Breast epithelium (tissue), 4 donors: ENCODE results near the gene LRP2. TPM values are rescaled to one million over a fixed set of nuclear protein-coding genes. Genes with fewer than 3 reads are reported as not detected.

Experiments
- DNase-seq, 2 donors: peaks; one replicate each; pipeline ENCODE4 v3.0.0-alpha.2; 2019; ENCODE audit warnings: low spot score in 2 of 2
- H3K27ac ChIP-seq, 2 donors: fragments of 200-600 bp; sonication (generic) in 1 of 2; one replicate each; pipeline ENCODE4 v1.5.1; 2016 to 2019; ENCODE audit warnings: mild to moderate bottlenecking in 1 of 2
- H3K27me3 ChIP-seq, 2 donors: fragments of 200-600 bp; sonication (generic) in 1 of 2; one replicate each; pipeline versions ENCODE4 v1.5.1 to v1.6.0; 2017 to 2019; ENCODE audit warnings: control low read depth in 1 of 2, mild to moderate bottlenecking in 1 of 2
- H3K36me3 ChIP-seq: fragments of 200-600 bp; one replicate; pipeline ENCODE4 v1.5.1; 2019
- H3K4me1 ChIP-seq, 2 donors: fragments of 200-600 bp; sonication (generic); one replicate each; pipeline ENCODE4 v1.5.1; 2016 to 2019; ENCODE audit warnings: control low read depth in 1 of 2
- H3K4me3 ChIP-seq, 3 donors: fragments of 200-600 bp; sonication (generic); 1 replicate in 2 of 3; 2 replicates in 1 of 3; pipeline ENCODE4 v1.5.1; 2016 to 2019; ENCODE audit warnings: mild to moderate bottlenecking in 3 of 3, moderate library complexity in 2 of 3
- H3K9me3 ChIP-seq, 2 donors: fragments of 200-600 bp; sonication (generic) in 1 of 2; one replicate each; pipeline ENCODE4 v1.5.1; 2016 to 2019; ENCODE audit warnings: control low read depth in 1 of 2
- POLR2A ChIP-seq: fragments of 450-650 bp; IDR thresholded peaks from one replicate; pipeline ENCODE4 v1.6.1; 2016; ENCODE audit warnings: antibody characterized with exemption, mild to moderate bottlenecking, moderate library complexity
- POLR2AphosphoS5 ChIP-seq, 3 donors: sonication (generic); formaldehyde crosslinking; IDR thresholded peaks; one replicate each; pipeline ENCODE4 v1.6.1; 2017; ENCODE audit warnings: antibody characterized with exemption in 3 of 3
- intact Hi-C: fragments of 100-400 bp; cut with DNase I; formaldehyde crosslinking; loops from one replicate; pipeline ENCODE4 v1.15.1; 2023; ENCODE audit warnings: low total_unique reads
- total RNA-seq, 3 donors: library from RNA; depleted of rRNA; stranded (reverse); fragments of >200 nt; gene quantifications; one replicate each; pipeline ENCODE4 v1.1.0, GENCODE V29; 2016
- TF ChIP-seq, protein P1 (sequence below), 3 donors: fragments of 450-650 bp; IDR thresholded peaks; one replicate each; pipeline ENCODE4 v1.5.1; 2016 to 2017; ENCODE audit warnings: antibody characterized with exemption in 3 of 3, mild to moderate bottlenecking in 3 of 3, moderate library complexity in 3 of 3

The LRP2 gene
- total RNA-seq, 3 donors from 2014 or later = under 0.01 to 60.4 (median 19.7) TPM

DNA sequence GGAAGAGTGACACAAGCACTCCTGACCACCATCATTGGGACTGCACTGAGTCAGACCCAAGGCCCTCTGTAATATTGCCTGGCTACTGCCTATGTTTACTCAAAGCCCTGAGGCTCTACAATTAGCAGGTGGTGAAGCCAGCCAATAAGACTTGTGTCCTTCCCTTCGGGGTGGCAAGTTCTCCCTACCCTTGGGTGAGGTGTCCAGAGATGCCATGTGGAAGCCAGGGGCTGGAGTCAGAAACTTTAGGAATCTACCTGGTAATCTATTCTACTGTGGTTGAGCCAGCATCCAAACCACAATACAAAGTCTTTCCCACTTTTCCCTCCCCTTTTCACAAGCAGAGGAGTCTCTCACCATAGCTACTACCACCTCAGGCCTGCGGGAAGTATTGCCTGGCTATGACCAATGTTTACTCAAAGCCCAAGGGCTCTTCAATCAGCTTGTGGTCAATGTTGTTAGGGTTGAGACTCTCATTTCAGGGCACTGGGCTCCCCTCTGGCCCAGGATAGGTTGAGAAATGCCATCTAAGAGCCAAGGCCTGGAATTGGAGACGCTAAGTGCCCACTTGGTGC, 275.4 kb downstream of the LRP2 start:
- H3K27ac ChIP-seq = peak overlapping the region in 1 of 2 donors; percentile 12
- intact Hi-C loops = no loop called here
- no peak overlapping the region for H3K4me3 ChIP-seq
- TF ChIP-seq POLR2AphosphoS5 (IDR thresholded peaks at IDR 0.05) = no peak
- TF ChIP-seq, protein P1, sequence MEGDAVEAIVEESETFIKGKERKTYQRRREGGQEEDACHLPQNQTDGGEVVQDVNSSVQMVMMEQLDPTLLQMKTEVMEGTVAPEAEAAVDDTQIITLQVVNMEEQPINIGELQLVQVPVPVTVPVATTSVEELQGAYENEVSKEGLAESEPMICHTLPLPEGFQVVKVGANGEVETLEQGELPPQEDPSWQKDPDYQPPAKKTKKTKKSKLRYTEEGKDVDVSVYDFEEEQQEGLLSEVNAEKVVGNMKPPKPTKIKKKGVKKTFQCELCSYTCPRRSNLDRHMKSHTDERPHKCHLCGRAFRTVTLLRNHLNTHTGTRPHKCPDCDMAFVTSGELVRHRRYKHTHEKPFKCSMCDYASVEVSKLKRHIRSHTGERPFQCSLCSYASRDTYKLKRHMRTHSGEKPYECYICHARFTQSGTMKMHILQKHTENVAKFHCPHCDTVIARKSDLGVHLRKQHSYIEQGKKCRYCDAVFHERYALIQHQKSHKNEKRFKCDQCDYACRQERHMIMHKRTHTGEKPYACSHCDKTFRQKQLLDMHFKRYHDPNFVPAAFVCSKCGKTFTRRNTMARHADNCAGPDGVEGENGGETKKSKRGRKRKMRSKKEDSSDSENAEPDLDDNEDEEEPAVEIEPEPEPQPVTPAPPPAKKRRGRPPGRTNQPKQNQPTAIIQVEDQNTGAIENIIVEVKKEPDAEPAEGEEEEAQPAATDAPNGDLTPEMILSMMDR (IDR thresholded peaks at IDR 0.05) = no peak
- TF ChIP-seq POLR2A = no peak
- no peaks in the 10 kb centered on the region for H3K36me3 ChIP-seq
- DNase-seq = no peak
- H3K9me3 ChIP-seq = no peaks in the 10 kb centered on the region
- H3K4me1 ChIP-seq = peaks cover 0 to 2% of the 10 kb centered on the region in 2 donors
- no peaks in the 10 kb centered on the region for H3K27me3 ChIP-seq

DNA sequence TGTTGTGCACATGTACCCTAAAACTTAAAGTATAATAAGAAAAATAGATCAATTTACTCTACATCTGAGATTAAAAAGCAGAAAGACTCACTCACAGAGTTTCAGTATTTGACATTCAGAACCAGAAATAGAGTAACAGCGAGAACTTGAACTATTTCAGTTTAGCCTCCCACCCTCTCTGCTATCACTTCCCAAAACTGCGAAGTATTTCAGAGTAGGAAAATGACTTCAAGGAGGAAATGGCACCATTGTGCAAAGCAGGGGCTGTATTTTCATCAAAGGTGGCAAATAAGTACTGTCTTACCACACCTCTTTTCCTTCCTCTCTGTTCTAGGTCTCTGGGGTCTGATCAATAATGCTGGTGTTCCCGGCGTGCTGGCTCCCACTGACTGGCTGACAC, 279.3 kb downstream of the LRP2 start:
- Histone ChIP-seq H3K27me3 (no peaks in the 10 kb centered on the region), H3K9me3 (no peaks in the 10 kb centered on the region), H3K4me3 (no peak overlapping the region), H3K36me3 (no peaks in the 10 kb centered on the region), H3K27ac (no peak overlapping the region), H3K4me1 (no peaks in the 10 kb centered on the region)
- TF ChIP-seq POLR2AphosphoS5 (IDR thresholded peaks at IDR 0.05) = no peak
- TF ChIP-seq, protein P1 (IDR thresholded peaks at IDR 0.05) = no peak
- TF ChIP-seq POLR2A = no peak
- no peak for DNase-seq
- intact Hi-C loops = loop anchor here (1.0 kb wide), 1 partner anchor 8 kb away; no protein-coding TSS in a partner anchor

DNA sequence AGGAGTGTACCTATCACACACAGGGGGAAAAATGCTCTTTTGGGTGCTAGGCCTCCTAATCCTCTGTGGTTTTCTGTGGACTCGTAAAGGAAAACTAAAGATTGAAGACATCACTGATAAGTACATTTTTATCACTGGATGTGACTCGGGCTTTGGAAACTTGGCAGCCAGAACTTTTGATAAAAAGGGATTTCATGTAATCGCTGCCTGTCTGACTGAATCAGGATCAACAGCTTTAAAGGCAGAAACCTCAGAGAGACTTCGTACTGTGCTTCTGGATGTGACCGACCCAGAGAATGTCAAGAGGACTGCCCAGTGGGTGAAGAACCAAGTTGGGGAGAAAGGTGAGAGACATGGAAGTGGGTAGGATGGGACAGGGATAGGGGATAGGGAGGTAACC, 280.8 kb downstream of the LRP2 start:
- DNase-seq = no peak
- intact Hi-C loops = no loop called here

DNA sequence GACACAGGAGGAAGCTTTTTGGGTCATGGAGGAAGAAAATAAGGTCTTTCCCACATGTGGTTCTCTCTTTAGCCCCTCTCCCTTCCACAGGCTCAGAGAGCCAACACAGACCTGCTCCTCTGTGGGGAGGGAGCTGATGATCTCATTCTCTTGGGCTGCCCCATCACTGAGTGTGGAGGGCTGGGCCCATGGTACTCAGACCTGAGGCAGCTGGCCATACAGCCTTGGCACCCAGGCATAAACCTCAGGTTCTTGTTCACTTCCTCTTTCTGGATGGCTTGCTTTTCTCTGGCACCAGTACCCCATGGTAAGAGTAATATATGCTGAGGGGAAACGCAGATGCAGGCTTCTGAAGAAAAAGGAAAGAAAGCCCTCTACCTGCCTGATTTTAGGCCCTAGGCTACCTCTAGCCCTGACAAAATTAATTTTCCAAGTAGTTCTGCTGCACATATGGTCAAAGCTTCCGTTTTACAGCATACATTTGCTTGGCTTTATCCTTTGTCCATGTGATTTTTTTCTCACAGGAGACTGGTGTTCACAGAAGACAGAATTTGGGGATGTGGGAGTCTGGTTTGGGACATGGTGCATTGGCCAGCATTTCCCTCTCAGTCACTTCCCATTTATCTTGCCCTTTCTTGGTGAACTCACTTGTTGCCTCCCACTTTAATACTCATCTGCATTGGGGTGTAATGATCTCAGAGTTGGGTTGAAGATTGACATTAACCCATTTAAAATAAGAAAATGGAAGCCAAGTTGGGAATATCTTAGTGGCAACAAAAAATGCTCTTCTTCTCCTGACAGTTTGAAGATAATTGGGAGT, 281.9 kb downstream of the LRP2 start:
- intact Hi-C loops = no loop called here
- H3K9me3 ChIP-seq = no peaks in the 10 kb centered on the region
- no peak for TF ChIP-seq POLR2A
- TF ChIP-seq POLR2AphosphoS5 (IDR thresholded peaks at IDR 0.05) = no peak
- TF ChIP-seq, protein P1 (IDR thresholded peaks at IDR 0.05) = no peak
- H3K27ac ChIP-seq = no peak overlapping the region
- no peaks in the 10 kb centered on the region for H3K27me3 ChIP-seq
- H3K36me3 ChIP-seq = no peaks in the 10 kb centered on the region
- no peaks in the 10 kb centered on the region for H3K4me1 ChIP-seq
- DNase-seq = no peak
- no peak overlapping the region for H3K4me3 ChIP-seq

More for the DNA sequence above, 280.8 kb downstream of the LRP2 start:
- H3K27ac ChIP-seq = no peak overlapping the region
- H3K4me3 ChIP-seq = no peak overlapping the region
- H3K27me3 ChIP-seq = no peaks in the 10 kb centered on the region
- TF ChIP-seq POLR2AphosphoS5 (IDR thresholded peaks at IDR 0.05) (no peak), POLR2A (no peak)
- TF ChIP-seq, protein P1 (IDR thresholded peaks at IDR 0.05) = no peak
- H3K9me3 ChIP-seq = no peaks in the 10 kb centered on the region
- H3K36me3 ChIP-seq = no peaks in the 10 kb centered on the region
- no peaks in the 10 kb centered on the region for H3K4me1 ChIP-seq

DNA sequence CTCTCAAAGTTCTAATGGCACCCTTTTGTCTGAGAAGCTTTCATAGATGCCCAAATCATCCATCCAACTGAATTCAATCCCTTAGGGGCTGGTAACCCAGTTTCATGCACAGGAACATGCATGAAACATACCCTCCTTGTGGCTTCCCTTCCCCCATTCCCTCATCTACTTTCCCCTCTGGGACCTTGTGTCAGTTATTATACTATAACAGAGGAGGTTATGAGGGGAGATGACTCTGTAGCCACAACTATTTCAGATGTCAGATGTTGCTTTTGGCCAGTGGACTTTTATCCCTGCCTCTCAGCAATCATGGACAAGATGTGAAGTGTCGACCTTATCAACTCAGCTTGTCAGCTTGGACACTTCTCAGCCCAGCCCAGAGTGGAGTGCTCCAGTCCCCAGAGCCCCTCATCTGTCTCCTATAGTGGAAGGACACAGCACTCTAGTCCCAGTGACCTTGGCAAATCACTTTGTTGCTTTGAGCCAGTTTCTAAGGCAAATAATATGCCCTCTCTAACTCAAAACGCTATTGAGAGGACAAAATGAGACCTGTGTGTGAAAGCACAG, 284.6 kb downstream of the LRP2 start:
- Histone ChIP-seq H3K27ac (no peak overlapping the region), H3K4me3 (no peak overlapping the region), H3K4me1 (no peaks in the 10 kb centered on the region), H3K9me3 (no peaks in the 10 kb centered on the region), H3K36me3 (no peaks in the 10 kb centered on the region), H3K27me3 (no peaks in the 10 kb centered on the region)
- no peak for DNase-seq
- intact Hi-C loops = no loop called here
- TF ChIP-seq POLR2AphosphoS5 (IDR thresholded peaks at IDR 0.05) (no peak), POLR2A (no peak)
- TF ChIP-seq, protein P1 (IDR thresholded peaks at IDR 0.05) = no peak
